ENCODE data around the gene DCHS1.

GRCh38 chr11:6648501-6648900 is 7.1 kb downstream of the DCHS1 start:
- TF ChIP-seq POLR2A (IDR thresholded peaks at IDR 0.05): no peak
- no peak for TF ChIP-seq CTCF (IDR thresholded peaks at IDR 0.05)

All from tibial nerve (tissue), 3 donors.